Gastrocnemius medialis (tissue), 4 donors: ENCODE results near the gene RBM17. TPM values are rescaled to one million over a fixed set of nuclear protein-coding genes. Genes with fewer than 3 reads are reported as not detected.

Source experiments
- ATAC-seq, 2 donors: fragments of 150-250 bp; one replicate each; pipeline ENCODE4 v1.9.1; 2016
- DNase-seq, 2 donors: peaks; one replicate each; pipeline ENCODE4 v3.0.0-alpha.2; 2019
- H3K27ac ChIP-seq, 4 donors: fragments of 200-600 bp; sonication (generic); 1 replicate in 1 of 4; 2 replicates in 3 of 4; pipeline ENCODE4 v1.5.1; 2016 to 2018; ENCODE audit warnings: mild to moderate bottlenecking in 2 of 4, moderate library complexity in 1 of 4
- H3K27me3 ChIP-seq, 3 donors: fragments of 200-600 bp; sonication (generic) in 2 of 3; 1 replicate in 1 of 3; 2 replicates in 2 of 3; pipeline versions ENCODE4 v1.5.1 to v1.6.0; 2016 to 2019; ENCODE audit warnings: mild to moderate bottlenecking in 1 of 3, moderate library complexity in 1 of 3
- H3K36me3 ChIP-seq, 2 donors: fragments of 200-600 bp; sonication (generic) in 1 of 2; one replicate each; pipeline ENCODE4 v1.5.1; 2017 to 2018
- H3K4me1 ChIP-seq, 2 donors: fragments of 200-600 bp; sonication (generic) in 1 of 2; one replicate each; pipeline ENCODE4 v1.5.1; 2016 to 2017; ENCODE audit warnings: mild to moderate bottlenecking in 2 of 2
- H3K4me3 ChIP-seq, 4 donors: fragments of 200-600 bp; sonication (generic) in 3 of 4; 1 replicate in 1 of 4; 2 replicates in 3 of 4; pipeline ENCODE4 v1.5.1; 2016 to 2019; ENCODE audit warnings: mild to moderate bottlenecking in 2 of 4
- H3K9me3 ChIP-seq, 3 donors: fragments of 200-600 bp; sonication (generic) in 2 of 3; 1 replicate in 1 of 3; 2 replicates in 2 of 3; pipeline ENCODE4 v1.5.1; 2016 to 2019
- POLR2A ChIP-seq, 2 donors: fragments of 450-650 bp; IDR thresholded peaks; one replicate each; pipeline ENCODE4 v1.6.1; 2017; ENCODE audit warnings: antibody characterized with exemption in 2 of 2, mild to moderate bottlenecking in 2 of 2, moderate library complexity in 2 of 2
- in situ Hi-C, 4 donors: fragments of 200-750 bp; cut with MboI; loops; one replicate each; pipeline versions ENCODE4 v1.15.0 to v1.8.0; 2017; ENCODE audit warnings: low sequenced_read_pairs in 4 of 4
- intact Hi-C: fragments of 100-400 bp; cut with DNase I; formaldehyde crosslinking; loops from one replicate; pipeline ENCODE4 v1.15.1; 2023; ENCODE audit warnings: low total_unique reads
- total RNA-seq, 4 donors: library from RNA; depleted of rRNA; stranded (reverse); fragments of >200 nt; gene quantifications; one replicate each; pipeline versions ENCODE4 v1.1.0 to v1.2.3, GENCODE V29; 2016
- TF ChIP-seq, protein P1 (sequence below), 5 experiments: fragments of 450-650 bp in 3 of 5; fragments of 200-600 bp in 2 of 5; sonication (generic) in 2 of 5; IDR thresholded peaks in 4 of 5; conservative IDR thresholded peaks in 1 of 5; 1 replicate in 4 of 5; 2 replicates in 1 of 5; pipeline ENCODE4 v1.5.1; 2016 to 2019; ENCODE audit warnings: antibody characterized with exemption in 5 of 5, mild to moderate bottlenecking in 3 of 5, moderate library complexity in 3 of 5

RBM17 gene
- total RNA-seq, 4 donors from 2014 or later = 53.2 to 67.4 (median 60.1) TPM

DNA sequence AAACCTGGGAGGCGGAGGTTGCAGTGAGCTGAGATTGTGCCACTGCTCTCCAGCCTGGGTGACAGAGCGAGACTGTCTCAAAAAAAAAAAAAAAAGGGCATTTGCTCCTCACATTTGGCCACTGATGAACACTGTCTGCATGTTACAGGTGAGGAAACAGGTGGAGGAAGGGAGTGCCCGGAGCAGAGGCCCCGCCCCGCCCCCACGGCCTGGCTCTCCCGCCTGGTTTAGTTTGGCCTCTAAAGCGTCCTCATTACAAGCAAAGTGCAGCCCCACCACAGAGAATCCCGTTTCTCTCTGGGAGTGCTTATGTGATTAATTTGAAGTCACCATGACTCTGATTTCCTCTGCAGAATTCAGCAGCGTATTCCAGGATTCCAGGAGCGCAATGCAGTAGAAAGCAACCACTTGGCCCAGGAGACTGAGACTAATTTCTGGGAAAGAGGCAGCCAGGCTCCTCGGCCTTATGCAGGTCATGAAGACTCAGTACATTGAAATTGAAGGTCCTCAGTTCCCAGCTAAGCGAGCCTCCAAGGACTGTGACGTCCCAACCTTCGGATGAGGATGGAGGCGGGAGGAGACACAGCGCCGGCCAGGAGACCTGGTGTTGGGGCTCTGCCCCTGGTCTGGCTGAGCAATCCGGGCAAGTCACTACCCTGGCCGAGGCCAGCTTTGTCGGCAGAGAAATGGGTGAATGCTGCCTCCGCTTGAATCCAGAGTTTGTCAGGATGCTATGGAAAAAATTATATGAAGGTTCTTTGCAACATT lies 44.7 kb downstream of the RBM17 start:
- Histone ChIP-seq H3K9me3 (no peaks in the 10 kb centered on the region), H3K36me3 (no peaks in the 10 kb centered on the region), H3K4me1 (no peaks in the 10 kb centered on the region), H3K27ac (no peak overlapping the region), H3K27me3 (no peaks in the 10 kb centered on the region), H3K4me3 (no peak overlapping the region)
- TF ChIP-seq, protein P1, sequence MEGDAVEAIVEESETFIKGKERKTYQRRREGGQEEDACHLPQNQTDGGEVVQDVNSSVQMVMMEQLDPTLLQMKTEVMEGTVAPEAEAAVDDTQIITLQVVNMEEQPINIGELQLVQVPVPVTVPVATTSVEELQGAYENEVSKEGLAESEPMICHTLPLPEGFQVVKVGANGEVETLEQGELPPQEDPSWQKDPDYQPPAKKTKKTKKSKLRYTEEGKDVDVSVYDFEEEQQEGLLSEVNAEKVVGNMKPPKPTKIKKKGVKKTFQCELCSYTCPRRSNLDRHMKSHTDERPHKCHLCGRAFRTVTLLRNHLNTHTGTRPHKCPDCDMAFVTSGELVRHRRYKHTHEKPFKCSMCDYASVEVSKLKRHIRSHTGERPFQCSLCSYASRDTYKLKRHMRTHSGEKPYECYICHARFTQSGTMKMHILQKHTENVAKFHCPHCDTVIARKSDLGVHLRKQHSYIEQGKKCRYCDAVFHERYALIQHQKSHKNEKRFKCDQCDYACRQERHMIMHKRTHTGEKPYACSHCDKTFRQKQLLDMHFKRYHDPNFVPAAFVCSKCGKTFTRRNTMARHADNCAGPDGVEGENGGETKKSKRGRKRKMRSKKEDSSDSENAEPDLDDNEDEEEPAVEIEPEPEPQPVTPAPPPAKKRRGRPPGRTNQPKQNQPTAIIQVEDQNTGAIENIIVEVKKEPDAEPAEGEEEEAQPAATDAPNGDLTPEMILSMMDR (IDR thresholded peaks at IDR 0.05 in 4 of 5, conservative IDR thresholded peaks at IDR 0.05 in 1 of 5) = no peak
- TF ChIP-seq POLR2A (IDR thresholded peaks at IDR 0.05) = no peak
- in situ Hi-C loops (no loop called here), intact Hi-C loops (no loop called here)
- DNase-seq (no peak), ATAC-seq (no peak)

DNA sequence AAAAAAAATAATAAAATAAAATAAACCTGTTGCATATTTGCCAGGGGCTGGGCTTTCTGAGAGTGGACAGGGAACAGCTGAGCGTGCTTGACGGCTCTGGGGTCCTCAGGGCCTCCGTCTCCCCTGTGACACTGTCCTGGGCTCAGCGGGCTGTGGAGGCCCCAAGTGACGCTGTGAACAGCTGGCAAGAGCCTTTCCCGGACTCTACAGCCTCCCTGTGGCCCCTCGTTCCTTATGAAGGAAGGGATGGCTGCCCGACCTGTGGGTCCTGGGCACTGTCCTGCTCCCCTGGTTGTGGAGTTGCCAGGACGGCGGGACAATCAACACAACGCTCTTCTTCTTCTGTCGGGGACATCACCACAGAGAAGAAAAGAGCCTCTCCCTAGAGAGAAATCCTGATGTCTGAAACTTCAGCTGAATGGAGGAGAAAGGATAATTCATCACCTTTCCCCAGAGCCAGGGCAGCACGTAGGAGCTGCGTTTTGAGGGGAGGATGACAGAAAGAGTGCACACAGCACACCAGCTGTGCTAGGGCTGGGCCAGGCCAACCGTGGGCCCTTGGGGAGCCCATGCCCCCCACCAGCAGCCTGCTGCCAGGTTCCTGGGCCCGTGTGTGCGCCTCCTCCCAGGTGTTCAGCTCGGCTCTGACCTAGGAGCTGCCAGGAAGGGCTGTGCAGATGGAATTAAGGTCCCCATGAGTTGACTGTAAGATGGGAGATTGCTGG lies 45.4 kb downstream of the RBM17 start:
- DNase-seq (no peak), ATAC-seq (no peak)
- Histone ChIP-seq H3K27me3 (no peaks in the 10 kb centered on the region), H3K4me3 (no peak overlapping the region), H3K9me3 (no peaks in the 10 kb centered on the region), H3K4me1 (peaks cover 0 to 6% of the 10 kb centered on the region in 2 donors), H3K27ac (no peak overlapping the region), H3K36me3 (no peaks in the 10 kb centered on the region)
- TF ChIP-seq, protein P1 (IDR thresholded peaks at IDR 0.05 in 4 of 5, conservative IDR thresholded peaks at IDR 0.05 in 1 of 5) = no peak
- no peak for TF ChIP-seq POLR2A (IDR thresholded peaks at IDR 0.05)
- in situ Hi-C loops (no loop called here), intact Hi-C loops (no loop called here)

DNA sequence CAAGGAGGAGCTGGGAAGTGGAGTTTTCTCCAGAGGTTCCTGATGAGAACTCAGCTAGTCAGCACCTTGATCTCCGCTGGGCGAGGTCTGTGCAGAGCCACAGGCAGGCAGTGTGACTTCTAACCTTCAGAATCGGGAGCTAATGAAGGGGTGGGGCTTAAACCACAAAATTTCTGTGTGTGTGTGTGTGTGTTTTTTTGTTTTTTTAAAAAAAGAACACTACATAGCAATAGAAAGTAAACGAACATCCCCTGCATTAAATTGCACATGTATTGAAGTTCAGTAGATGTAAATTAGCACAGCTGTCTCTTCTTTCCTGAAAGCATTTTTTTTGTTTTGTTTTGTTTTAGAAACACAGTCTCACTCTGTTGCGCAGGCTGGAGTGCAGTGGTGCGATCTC lies 46.2 kb downstream of the RBM17 start:
- in situ Hi-C loops (no loop called here), intact Hi-C loops (no loop called here)
- H3K9me3 ChIP-seq = no peaks in the 10 kb centered on the region
- H3K27me3 ChIP-seq = no peaks in the 10 kb centered on the region
- H3K4me3 ChIP-seq = no peak overlapping the region
- no peak overlapping the region for H3K27ac ChIP-seq
- H3K36me3 ChIP-seq = no peaks in the 10 kb centered on the region
- H3K4me1 ChIP-seq = peaks cover 0 to 12% of the 10 kb centered on the region in 2 donors
- TF ChIP-seq, protein P1 (IDR thresholded peaks at IDR 0.05 in 4 of 5, conservative IDR thresholded peaks at IDR 0.05 in 1 of 5) = no peak
- no peak for TF ChIP-seq POLR2A (IDR thresholded peaks at IDR 0.05)
- ATAC-seq (no peak), DNase-seq (no peak)

DNA sequence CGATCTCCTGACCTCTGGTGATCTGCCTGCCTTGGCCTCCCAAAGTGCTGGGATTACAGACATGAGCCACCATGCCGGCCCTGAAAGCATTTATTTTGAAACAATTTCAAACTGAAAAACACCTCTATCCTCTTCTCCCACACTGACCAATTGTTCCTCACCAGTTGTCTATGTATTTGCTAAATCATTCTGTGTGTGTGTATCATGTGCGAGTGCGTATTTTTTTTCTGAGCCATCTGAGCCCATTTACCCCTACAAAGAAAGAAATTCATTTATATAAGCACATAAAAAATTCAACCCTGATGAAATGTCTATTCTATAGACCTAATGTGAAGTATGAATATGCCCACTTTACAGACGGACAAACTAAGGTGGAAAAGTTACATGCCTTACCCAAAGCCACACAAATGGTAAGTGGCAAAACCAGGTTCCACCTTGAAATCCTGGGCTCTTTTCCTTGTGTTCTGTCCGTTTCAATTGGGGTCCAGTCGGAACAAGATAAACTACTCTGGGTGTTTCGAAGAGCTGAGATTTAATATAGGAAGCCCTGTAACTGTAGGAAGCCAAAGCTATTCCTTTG lies 46.8 kb downstream of the RBM17 start:
- in situ Hi-C loops = no loop called here
- Histone ChIP-seq H3K9me3 (no peaks in the 10 kb centered on the region), H3K27me3 (no peaks in the 10 kb centered on the region), H3K36me3 (no peaks in the 10 kb centered on the region), H3K4me3 (no peak overlapping the region), H3K27ac (no peak overlapping the region), H3K4me1 (peaks cover 0 to 19% of the 10 kb centered on the region in 2 donors)
- ATAC-seq (no peak), DNase-seq (no peak)
- intact Hi-C loops = no loop called here
- TF ChIP-seq, protein P1 (IDR thresholded peaks at IDR 0.05 in 4 of 5, conservative IDR thresholded peaks at IDR 0.05 in 1 of 5) = no peak
- TF ChIP-seq POLR2A (IDR thresholded peaks at IDR 0.05) = no peak
